Measurements from ENCODE around the gene AIRE. TPM values are rescaled to one million over a fixed set of nuclear protein-coding genes. Genes with fewer than 3 reads are reported as not detected.

Gene AIRE
- total RNA-seq, 1 experiment from 2014 or later = 0.17 TPM

DNA sequence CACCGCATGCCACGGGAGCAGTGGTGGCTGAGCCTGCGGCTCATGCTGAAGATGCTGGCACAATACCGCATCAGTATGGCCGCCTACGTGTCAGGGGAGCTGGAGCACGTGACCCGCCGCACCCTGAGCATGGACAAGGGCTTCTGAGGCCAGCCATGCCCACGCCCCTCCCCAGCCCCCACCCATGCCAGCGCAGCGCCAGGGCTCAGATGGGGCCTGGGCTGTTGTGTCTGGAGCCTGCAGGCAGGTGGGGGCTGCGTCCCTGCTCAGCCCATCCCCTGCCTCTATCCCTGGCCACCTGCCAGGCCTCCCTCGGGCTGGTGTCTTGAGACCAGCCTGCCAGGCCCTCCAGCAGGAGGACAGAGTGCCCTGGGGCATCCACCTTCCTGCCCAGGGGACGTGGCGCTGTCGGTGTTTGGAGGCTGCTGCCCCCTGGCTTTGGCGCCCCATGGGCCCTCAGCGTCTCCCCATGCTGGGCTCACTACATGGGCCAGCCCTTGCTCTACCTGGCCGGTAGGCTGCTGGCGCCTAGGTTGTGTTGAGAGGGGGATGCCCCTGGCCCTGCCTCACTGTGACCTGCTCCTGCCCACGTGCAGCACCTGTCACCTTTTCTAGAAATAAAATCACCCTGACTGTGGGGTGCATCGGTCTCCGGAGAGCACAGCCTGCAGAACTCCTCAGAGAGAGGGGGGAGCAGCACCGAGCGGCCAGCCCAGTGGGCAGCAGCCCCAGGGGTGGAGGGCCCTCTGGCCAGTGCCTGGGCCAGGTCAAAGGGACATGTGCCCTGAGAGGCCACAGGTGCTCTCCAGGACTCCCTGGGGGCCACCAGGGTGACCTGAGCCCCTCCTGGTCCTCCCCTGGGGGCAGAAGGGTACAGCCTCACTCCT, 41.3 kb downstream of the AIRE start:
- no peak overlapping the region for H3K9ac ChIP-seq (ENCODE audit: extremely low read depth, insufficient read length, low read length)
- no peak for DNase-seq
- H3K4ac ChIP-seq (ENCODE audit: low read depth, low read length) = no peak overlapping the region
- no peak overlapping the region for H3K4me2 ChIP-seq (ENCODE audit: insufficient read depth, insufficient read length, low read length)
- H3K79me2 ChIP-seq (ENCODE audit: insufficient read depth, low read length) = no peaks in the 10 kb centered on the region
- H3K36me3 Mint-ChIP-seq (ENCODE audit: insufficient read depth in 1 of 3, low read depth in 3 of 3) = peaks cover 0 to 7% (median 6%) of the 10 kb centered on the region in 3 experiments; a peak in 5 of 7 replicates
- H3K18ac ChIP-seq (ENCODE audit: insufficient read length, low read depth, low read length) = no peak overlapping the region
- no peak overlapping the region for H2BK20ac ChIP-seq (ENCODE audit: low read depth, low read length, poor library complexity, severe bottlenecking)
- no peak overlapping the region for H2BK12ac ChIP-seq (ENCODE audit: insufficient read length, low read depth, low read length)
- H4K91ac ChIP-seq (ENCODE audit: insufficient read length, low read depth, low read length) = no peak overlapping the region
- no peaks in the 10 kb centered on the region for H3K9me3 ChIP-seq (ENCODE audit: control insufficient read depth, low read depth, low read length)
- no peak overlapping the region for H4K5ac ChIP-seq (ENCODE audit: insufficient read length, low read depth, low read length)
- H2AK5ac ChIP-seq (ENCODE audit: insufficient read length, low read length) = no peak overlapping the region
- H3K27me3 ChIP-seq (ENCODE audit: insufficient read depth, low read length) = no peaks in the 10 kb centered on the region
- H3K27me3 Mint-ChIP-seq (ENCODE audit: low read depth) = no peaks in the 10 kb centered on the region
- no peak overlapping the region for H3K27ac ChIP-seq (ENCODE audit: insufficient read length, low read depth, low read length)
- H3K79me1 ChIP-seq (ENCODE audit: insufficient read depth, low read depth, low read length, poor library complexity, severe bottlenecking) = no peaks in the 10 kb centered on the region
- H4K20me1 ChIP-seq (ENCODE audit: control insufficient read depth, insufficient read depth, insufficient read length) = no peaks in the 10 kb centered on the region
- no CpG with 5 or more reads among the region's 26 CpGs for WGBS (ENCODE audit: extremely low coverage, insufficient read length, low lambda C conversion rate)
- TF ChIP-seq, protein P1, sequence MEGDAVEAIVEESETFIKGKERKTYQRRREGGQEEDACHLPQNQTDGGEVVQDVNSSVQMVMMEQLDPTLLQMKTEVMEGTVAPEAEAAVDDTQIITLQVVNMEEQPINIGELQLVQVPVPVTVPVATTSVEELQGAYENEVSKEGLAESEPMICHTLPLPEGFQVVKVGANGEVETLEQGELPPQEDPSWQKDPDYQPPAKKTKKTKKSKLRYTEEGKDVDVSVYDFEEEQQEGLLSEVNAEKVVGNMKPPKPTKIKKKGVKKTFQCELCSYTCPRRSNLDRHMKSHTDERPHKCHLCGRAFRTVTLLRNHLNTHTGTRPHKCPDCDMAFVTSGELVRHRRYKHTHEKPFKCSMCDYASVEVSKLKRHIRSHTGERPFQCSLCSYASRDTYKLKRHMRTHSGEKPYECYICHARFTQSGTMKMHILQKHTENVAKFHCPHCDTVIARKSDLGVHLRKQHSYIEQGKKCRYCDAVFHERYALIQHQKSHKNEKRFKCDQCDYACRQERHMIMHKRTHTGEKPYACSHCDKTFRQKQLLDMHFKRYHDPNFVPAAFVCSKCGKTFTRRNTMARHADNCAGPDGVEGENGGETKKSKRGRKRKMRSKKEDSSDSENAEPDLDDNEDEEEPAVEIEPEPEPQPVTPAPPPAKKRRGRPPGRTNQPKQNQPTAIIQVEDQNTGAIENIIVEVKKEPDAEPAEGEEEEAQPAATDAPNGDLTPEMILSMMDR (conservative IDR thresholded peaks at IDR 0.05) = no peak
- no peak overlapping the region for H3K14ac ChIP-seq (ENCODE audit: insufficient read depth, low read length)
- no peak overlapping the region for H3K4me3 Mint-ChIP-seq
- H2BK120ac ChIP-seq (ENCODE audit: low read depth, low read length, poor library complexity, severe bottlenecking) = no peak overlapping the region
- 0 out of 4 replicates have a peak, but pooled peaks cover 0 to 2% of the 10 kb centered on the region in 2 experiments for H3K4me1 Mint-ChIP-seq
- H3K23ac ChIP-seq (ENCODE audit: insufficient read length, low read depth, low read length) = no peak overlapping the region
- no peaks in the 10 kb centered on the region for H3K9me3 Mint-ChIP-seq
- no peak overlapping the region for H2BK5ac ChIP-seq (ENCODE audit: insufficient read length, low read length)
- H3K56ac ChIP-seq (ENCODE audit: insufficient read length, low read depth, low read length) = no peak overlapping the region
- H2BK15ac ChIP-seq (ENCODE audit: low read depth, low read length) = no peak overlapping the region
- no peak overlapping the region for H3T11ph ChIP-seq (ENCODE audit: low read length)
- H4K8ac ChIP-seq (replicated peaks; ENCODE audit: insufficient read length, low read depth, low read length) = no peak overlapping the region
- no peaks in the 10 kb centered on the region for H3K4me1 ChIP-seq (ENCODE audit: insufficient read depth, low read length)
- H3K23me2 ChIP-seq (ENCODE audit: insufficient read length, low read depth, low read length, poor library complexity, severe bottlenecking) = no peaks in the 10 kb centered on the region
- no peak overlapping the region for H2AFZ ChIP-seq (ENCODE audit: low read length)
- H3K27ac Mint-ChIP-seq = no peak overlapping the region
